Measurements from ENCODE around the gene ISM2.

DNA sequence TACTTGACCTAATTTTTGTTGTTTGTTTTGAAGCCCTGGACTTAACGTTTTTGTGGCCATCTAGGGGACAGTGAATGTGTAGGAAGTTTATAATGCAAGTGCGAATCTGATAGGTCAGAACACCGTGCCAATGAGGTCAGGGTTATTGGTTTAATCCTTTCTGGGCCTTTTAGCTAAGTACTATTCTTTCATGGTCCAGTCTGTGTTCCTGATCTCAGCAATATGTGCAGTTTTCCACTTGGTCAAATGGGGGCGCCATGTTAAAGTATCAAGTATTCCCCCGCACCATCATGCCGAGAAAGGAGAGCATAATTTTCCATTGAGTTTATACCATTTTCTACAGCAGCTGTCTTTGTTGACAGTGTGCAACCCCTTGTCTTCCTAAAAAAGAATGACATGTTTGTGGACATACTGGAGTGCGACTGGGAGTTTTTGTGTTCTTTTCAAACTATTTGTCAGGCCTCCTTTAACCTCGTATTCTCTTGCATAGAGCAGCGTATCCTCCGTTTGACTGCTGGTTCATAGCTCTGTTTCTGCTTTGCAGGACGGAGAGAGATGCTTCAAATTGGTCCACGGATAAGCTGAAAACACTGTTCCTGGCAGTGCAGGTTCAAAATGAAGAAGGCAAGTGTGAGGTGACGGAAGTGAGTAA lies 39.4 kb downstream of the ISM2 start:
- TF ChIP-seq, protein P1, sequence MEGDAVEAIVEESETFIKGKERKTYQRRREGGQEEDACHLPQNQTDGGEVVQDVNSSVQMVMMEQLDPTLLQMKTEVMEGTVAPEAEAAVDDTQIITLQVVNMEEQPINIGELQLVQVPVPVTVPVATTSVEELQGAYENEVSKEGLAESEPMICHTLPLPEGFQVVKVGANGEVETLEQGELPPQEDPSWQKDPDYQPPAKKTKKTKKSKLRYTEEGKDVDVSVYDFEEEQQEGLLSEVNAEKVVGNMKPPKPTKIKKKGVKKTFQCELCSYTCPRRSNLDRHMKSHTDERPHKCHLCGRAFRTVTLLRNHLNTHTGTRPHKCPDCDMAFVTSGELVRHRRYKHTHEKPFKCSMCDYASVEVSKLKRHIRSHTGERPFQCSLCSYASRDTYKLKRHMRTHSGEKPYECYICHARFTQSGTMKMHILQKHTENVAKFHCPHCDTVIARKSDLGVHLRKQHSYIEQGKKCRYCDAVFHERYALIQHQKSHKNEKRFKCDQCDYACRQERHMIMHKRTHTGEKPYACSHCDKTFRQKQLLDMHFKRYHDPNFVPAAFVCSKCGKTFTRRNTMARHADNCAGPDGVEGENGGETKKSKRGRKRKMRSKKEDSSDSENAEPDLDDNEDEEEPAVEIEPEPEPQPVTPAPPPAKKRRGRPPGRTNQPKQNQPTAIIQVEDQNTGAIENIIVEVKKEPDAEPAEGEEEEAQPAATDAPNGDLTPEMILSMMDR (IDR thresholded peaks at IDR 0.05) = peak in 3 of 4 experiments; percentile 49 to 60 (median 54)
- TF ChIP-seq POLR2AphosphoS5 (IDR thresholded peaks at IDR 0.05) (peak; percentile 8), POLR2A (IDR thresholded peaks at IDR 0.05) (no peak)

Data from prostate gland (tissue), 2 donors.